Activated CD4-positive, alpha-beta T cell treated with anti-CD3 and anti-CD28 coated beads, Interleukin-2, amount 10 ng/mL, durations not matched to agents 7 days and 5 days (primary cell): Measurements from ENCODE around the gene AGMO. TPM values are rescaled to one million over a fixed set of nuclear protein-coding genes. Genes with fewer than 3 reads are reported as not detected.

ENCODE experiments used
- CTCF ChIA-PET: fragments of 350-600 bp; sonication (Branson Sonifier 250); formaldehyde crosslinking; loops from one replicate; lab custom pipeline; 2021; ENCODE audit warnings: antibody characterized with exemption; lab: Charles Lee
- POLR2A ChIA-PET: fragments of 350-600 bp; sonication (Branson Sonifier 250); formaldehyde crosslinking; loops from one replicate; lab custom pipeline; 2021; ENCODE audit warnings: antibody characterized with exemption; lab: Charles Lee
- DNase-seq: peaks from one replicate; pipeline ENCODE4 v3.0.0-alpha.2; 2020
- H3K27ac Mint-ChIP-seq: one replicate; pipeline ENCODE4 v1.8.0; 2021; ENCODE audit warnings: mild to moderate bottlenecking, moderate library complexity, mixed read lengths
- H3K27me3 Mint-ChIP-seq: one replicate; pipeline ENCODE4 v1.8.0; 2021; ENCODE audit warnings: mixed read lengths
- H3K36me3 Mint-ChIP-seq: one replicate; pipeline ENCODE4 v1.8.0; 2021; ENCODE audit warnings: low read depth, mixed read lengths
- H3K4me1 Mint-ChIP-seq: one replicate; pipeline ENCODE4 v1.8.0; 2021; ENCODE audit warnings: mixed read lengths
- H3K4me3 Mint-ChIP-seq: one replicate; pipeline ENCODE4 v1.8.0; 2021; ENCODE audit warnings: mild to moderate bottlenecking, moderate library complexity, mixed read lengths
- H3K9me3 Mint-ChIP-seq: one replicate; pipeline ENCODE4 v1.8.0; 2021; ENCODE audit warnings: mixed read lengths
- total RNA-seq, 2 experiments: library from RNA; stranded (reverse); gene quantifications; one replicate each; pipeline ENCODE4 v1.2.3, GENCODE V29; 2021

Gene AGMO
- total RNA-seq, 2 experiments from 2014 or later = not detected

GRCh38 chr7:15418264-15418663, 143.6 kb downstream of the AGMO start:
- Mint-ChIP-seq H3K36me3 (no peaks in the 10 kb centered on the region), H3K4me3 (no peak overlapping the region), H3K27ac (no peak overlapping the region), H3K4me1 (no peaks in the 10 kb centered on the region), H3K9me3 (peaks cover 6% of the 10 kb centered on the region), H3K27me3 (no peaks in the 10 kb centered on the region)
- CTCF ChIA-PET = no interaction called here
- no peak for DNase-seq
- POLR2A ChIA-PET = no interaction called here

DNA sequence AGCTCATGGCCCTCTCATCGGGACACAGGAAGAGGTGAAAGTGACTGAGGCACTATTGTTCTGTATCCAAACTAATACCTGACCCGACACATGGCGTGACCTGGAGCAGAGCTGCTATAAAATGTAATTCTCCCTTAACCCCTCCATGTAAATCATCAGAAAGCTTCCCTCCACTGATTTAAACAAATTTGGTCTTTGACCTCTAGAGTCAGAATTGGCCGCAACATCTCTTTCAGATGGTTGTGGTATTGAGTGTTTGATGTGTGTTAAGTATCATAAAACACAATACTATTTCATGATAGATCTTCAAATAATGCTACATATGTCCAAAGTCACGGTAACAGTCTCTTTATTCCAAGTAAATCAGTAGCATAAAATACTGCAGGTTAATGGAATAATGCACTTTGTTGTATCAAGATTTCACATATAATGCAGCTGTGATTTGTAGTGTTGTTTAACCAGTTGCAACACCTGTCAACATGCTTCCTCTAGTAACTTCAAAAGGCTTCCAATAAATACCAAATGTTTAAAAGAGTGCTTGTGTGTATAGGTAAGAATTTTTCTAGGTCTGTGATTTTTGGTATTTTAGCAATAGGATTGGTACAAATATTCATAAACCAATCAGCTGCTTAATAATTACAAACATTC, 144.3 kb downstream of the AGMO start:
- POLR2A ChIA-PET = no interaction called here
- Mint-ChIP-seq H3K4me3 (no peak overlapping the region), H3K36me3 (no peaks in the 10 kb centered on the region), H3K4me1 (no peaks in the 10 kb centered on the region), H3K9me3 (peaks cover 5% of the 10 kb centered on the region), H3K27ac (no peak overlapping the region), H3K27me3 (no peaks in the 10 kb centered on the region)
- DNase-seq = no peak
- CTCF ChIA-PET = no interaction called here

GRCh38 chr7:15411019-15411418, 150.8 kb downstream of the AGMO start:
- ChIA-PET POLR2A (no interaction called here), CTCF (no interaction called here)

DNA sequence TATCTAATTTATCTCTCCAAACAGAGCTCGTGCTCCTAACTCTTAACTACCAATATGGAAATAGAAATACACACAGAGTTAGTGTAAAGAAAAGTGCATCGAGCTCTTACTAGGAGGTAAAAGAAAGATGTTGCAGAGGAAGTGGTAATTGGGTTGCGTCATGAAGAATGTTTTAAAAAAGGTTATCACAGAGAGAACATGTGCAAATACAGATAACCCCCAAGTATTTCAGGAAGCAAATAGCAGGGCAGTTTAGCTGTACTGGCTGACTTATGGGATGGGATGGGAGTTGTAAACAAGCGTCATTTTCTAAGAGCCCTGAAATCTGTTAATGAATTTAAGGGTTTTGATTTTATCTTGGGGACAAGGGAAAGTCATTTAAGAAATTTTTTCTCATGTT, 153.9 kb downstream of the AGMO start:
- DNase-seq = no peak
- Mint-ChIP-seq H3K27me3 (no peaks in the 10 kb centered on the region), H3K4me1 (no peaks in the 10 kb centered on the region), H3K36me3 (no peaks in the 10 kb centered on the region), H3K9me3 (peaks cover 3% of the 10 kb centered on the region), H3K4me3 (no peak overlapping the region), H3K27ac (no peak overlapping the region)
- ChIA-PET CTCF (no interaction called here), POLR2A (no interaction called here)

More at GRCh38 chr7:15411019-15411418, 150.8 kb downstream of the AGMO start:
- no peaks in the 10 kb centered on the region for H3K4me1 Mint-ChIP-seq
- no peak overlapping the region for H3K4me3 Mint-ChIP-seq
- H3K27me3 Mint-ChIP-seq = no peaks in the 10 kb centered on the region
- H3K27ac Mint-ChIP-seq = no peak overlapping the region
- H3K9me3 Mint-ChIP-seq = no peaks in the 10 kb centered on the region
- no peaks in the 10 kb centered on the region for H3K36me3 Mint-ChIP-seq
- no peak for DNase-seq

GRCh38 chr7:15403751-15404150, 158.1 kb downstream of the AGMO start:
- H3K27me3 Mint-ChIP-seq = no peaks in the 10 kb centered on the region
- ChIA-PET POLR2A (no interaction called here), CTCF (no interaction called here)
- peaks cover 3% of the 10 kb centered on the region for H3K9me3 Mint-ChIP-seq
- no peaks in the 10 kb centered on the region for H3K4me1 Mint-ChIP-seq
- no peaks in the 10 kb centered on the region for H3K36me3 Mint-ChIP-seq
- H3K4me3 Mint-ChIP-seq = no peak overlapping the region
- no peak overlapping the region for H3K27ac Mint-ChIP-seq
- no peak for DNase-seq

GRCh38 chr7:15403315-15403714, 158.5 kb downstream of the AGMO start:
- no peaks in the 10 kb centered on the region for H3K27me3 Mint-ChIP-seq
- ChIA-PET CTCF (no interaction called here), POLR2A (no interaction called here)
- H3K4me1 Mint-ChIP-seq = no peaks in the 10 kb centered on the region
- no peak for DNase-seq
- no peak overlapping the region for H3K27ac Mint-ChIP-seq
- peaks cover 3% of the 10 kb centered on the region for H3K9me3 Mint-ChIP-seq
- no peak overlapping the region for H3K4me3 Mint-ChIP-seq
- H3K36me3 Mint-ChIP-seq = no peaks in the 10 kb centered on the region

- ChIA-PET POLR2A (no interaction called here), CTCF (no interaction called here)
- no peaks in the 10 kb centered on the region for H3K36me3 Mint-ChIP-seq
- no peak overlapping the region for H3K4me3 Mint-ChIP-seq
- H3K27ac Mint-ChIP-seq = no peak overlapping the region
- no peak for DNase-seq
- no peaks in the 10 kb centered on the region for H3K27me3 Mint-ChIP-seq
- H3K9me3 Mint-ChIP-seq = peaks cover 8% of the 10 kb centered on the region
- H3K4me1 Mint-ChIP-seq = no peaks in the 10 kb centered on the region
Measured at GRCh38 chr7:15402436-15403136, 159.2 kb downstream of the AGMO start.

DNA sequence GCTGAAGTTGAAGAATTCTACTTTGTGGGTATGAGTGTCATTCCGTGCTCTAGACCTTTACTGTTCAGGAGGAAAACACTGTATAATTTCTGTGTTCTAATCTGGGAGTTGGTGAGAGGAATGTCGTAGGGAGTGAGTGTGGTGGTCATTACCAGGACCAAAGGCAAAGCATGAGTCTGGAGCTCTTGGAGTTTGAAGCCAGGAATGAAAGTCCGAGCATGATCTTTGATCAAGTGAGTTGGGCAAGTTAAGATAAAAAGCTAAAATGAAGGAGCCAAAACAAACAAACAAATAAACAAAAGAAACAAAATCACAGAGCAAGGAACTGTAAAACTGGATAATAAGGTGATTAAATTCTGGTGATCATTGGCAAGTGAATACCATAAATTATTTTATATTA, 161.4 kb downstream of the AGMO start:
- Mint-ChIP-seq H3K4me3 (no peak overlapping the region), H3K9me3 (peaks cover 8% of the 10 kb centered on the region), H3K27me3 (no peaks in the 10 kb centered on the region), H3K36me3 (no peaks in the 10 kb centered on the region), H3K4me1 (no peaks in the 10 kb centered on the region), H3K27ac (no peak overlapping the region)
- ChIA-PET POLR2A (no interaction called here), CTCF (no interaction called here)
- no peak for DNase-seq

DNA sequence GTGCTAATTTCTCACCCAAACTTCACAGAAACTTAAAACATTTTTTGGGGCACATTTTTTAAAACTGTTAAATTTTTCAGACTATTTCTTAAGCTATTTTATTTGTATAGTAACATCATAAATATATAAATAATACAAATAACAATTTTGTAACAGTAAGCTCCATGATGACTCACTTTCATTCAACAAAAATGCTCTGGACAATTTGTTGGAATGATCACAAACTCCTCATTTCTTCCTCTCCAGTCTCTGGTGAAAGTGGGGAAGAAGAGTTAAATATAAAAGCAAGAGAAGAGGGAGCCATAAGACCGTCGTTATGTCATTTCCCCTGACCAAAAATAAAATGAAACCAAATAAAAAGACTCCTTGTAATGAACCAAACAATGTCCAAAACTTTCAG, 162.4 kb downstream of the AGMO start:
- ChIA-PET POLR2A (no interaction called here), CTCF (no interaction called here)
- Mint-ChIP-seq H3K27me3 (no peaks in the 10 kb centered on the region), H3K9me3 (peaks cover 8% of the 10 kb centered on the region), H3K4me1 (no peaks in the 10 kb centered on the region), H3K36me3 (no peaks in the 10 kb centered on the region), H3K4me3 (no peak overlapping the region), H3K27ac (no peak overlapping the region)
- no peak for DNase-seq

- CTCF ChIA-PET = interaction anchor here (0.8 kb wide), 1 partner anchor 677 kb away, joined by 3 read pairs; no protein-coding TSS in a partner anchor
- no peaks in the 10 kb centered on the region for H3K4me1 Mint-ChIP-seq
- no peak overlapping the region for H3K27ac Mint-ChIP-seq
- no peak overlapping the region for H3K4me3 Mint-ChIP-seq
- POLR2A ChIA-PET = no interaction called here
- peaks cover 9% of the 10 kb centered on the region for H3K9me3 Mint-ChIP-seq
- no peak for DNase-seq
- no peaks in the 10 kb centered on the region for H3K36me3 Mint-ChIP-seq
- no peaks in the 10 kb centered on the region for H3K27me3 Mint-ChIP-seq
Measured at GRCh38 chr7:15397922-15398760, 163.7 kb downstream of the AGMO start.

DNA sequence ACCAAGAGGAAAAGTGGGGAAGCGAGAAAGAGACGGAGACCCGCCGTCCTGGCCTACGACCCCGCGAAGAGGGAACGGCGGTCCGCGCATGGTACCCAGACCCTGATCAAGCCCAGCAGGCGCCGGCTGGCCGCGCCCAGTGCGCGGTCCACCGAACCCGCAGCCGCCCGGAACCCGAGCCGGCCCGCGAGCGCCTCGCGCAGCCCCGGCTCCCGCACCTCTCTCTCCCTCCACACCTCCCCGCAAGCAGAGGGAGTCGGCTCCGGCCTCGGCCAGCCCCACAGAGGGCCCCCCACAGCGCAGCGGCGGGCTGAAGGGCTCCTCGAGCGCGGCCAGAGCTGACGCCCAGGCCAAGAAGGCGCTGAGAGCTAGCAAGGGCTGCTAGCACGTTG, 164.7 kb downstream of the AGMO start:
- no peaks in the 10 kb centered on the region for H3K4me1 Mint-ChIP-seq
- POLR2A ChIA-PET = no interaction called here
- no peak for DNase-seq
- H3K36me3 Mint-ChIP-seq = no peaks in the 10 kb centered on the region
- H3K27ac Mint-ChIP-seq = no peak overlapping the region
- H3K4me3 Mint-ChIP-seq = no peak overlapping the region
- CTCF ChIA-PET = interaction anchor here (0.8 kb wide), 1 partner anchor 676 kb away, joined by 3 read pairs; no protein-coding TSS in a partner anchor
- peaks cover 14% of the 10 kb centered on the region for H3K9me3 Mint-ChIP-seq
- H3K27me3 Mint-ChIP-seq = no peaks in the 10 kb centered on the region

DNA sequence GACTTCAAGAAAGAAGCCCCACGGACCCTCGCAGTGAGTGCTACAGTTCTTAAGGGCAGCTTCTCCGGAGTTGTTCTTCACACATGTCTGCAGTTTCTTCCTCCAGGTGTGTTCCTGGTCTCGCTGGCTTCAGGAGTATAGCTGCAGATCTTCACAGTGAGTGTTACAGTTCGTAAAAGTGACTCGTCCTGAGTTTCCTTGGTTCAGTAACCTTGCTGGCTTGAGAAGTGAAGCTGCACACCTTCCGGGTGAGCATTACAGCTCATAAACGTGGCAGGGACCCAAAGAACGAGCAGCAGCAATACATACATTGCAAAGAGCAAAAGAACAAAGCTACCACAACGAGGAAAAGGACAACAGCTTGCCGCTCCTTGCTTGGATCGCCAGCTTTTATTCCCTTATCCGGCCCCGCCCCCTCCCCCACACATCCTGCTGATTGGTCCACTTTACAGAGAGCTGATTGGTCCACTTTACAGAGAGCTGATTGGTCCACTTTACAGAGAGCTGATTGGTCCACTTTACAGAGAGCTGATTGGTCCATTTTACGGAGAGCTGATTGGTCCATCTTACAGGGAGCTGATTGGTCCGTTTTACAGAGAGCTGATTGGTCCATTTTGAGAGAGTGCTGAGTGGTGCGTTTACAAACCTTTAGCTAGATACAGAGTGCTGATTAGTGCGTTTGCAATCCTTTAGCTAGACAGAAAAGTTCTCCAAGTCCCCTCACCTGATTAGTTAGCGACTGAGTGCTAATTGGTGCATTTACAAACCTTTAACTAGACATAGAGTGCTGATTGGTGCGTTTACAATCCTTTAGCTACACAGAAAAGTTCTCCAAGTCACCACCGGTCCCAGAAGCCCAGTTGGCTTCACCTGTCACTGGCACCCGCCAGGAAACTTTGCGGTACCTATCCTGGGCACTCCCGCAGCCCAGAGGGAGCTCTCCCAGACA, 165.3 kb downstream of the AGMO start:
- ChIA-PET CTCF (no interaction called here), POLR2A (no interaction called here)
- no peaks in the 10 kb centered on the region for H3K4me1 Mint-ChIP-seq
- no peak for DNase-seq
- no peak overlapping the region for H3K27ac Mint-ChIP-seq
- H3K27me3 Mint-ChIP-seq = no peaks in the 10 kb centered on the region
- peaks cover 14% of the 10 kb centered on the region for H3K9me3 Mint-ChIP-seq
- H3K4me3 Mint-ChIP-seq = no peak overlapping the region
- no peaks in the 10 kb centered on the region for H3K36me3 Mint-ChIP-seq
